ENCODE measurements around the gene CRBN.

CRBN gene

GRCh38 chr3:3201611-3202010 lies 22.1 kb upstream of the CRBN start:
- H3K9me3 ChIP-seq (ENCODE audit: insufficient read depth, low read length), result no peaks in the 10 kb centered on the region
- no peak overlapping the region for H3K4me3 ChIP-seq (ENCODE audit: insufficient read length, low read depth)
- no peak for DNase-seq (ENCODE audit: low read depth, low spot score)
- no peak for TF ChIP-seq ZNF274 (IDR thresholded peaks at IDR 0.05; ENCODE audit: low read depth, low read length)
- TF ChIP-seq SUZ12 (IDR thresholded peaks at IDR 0.05; ENCODE audit: extremely low read depth, insufficient read depth, insufficient read length), result no peak
- TF ChIP-seq YY1 (IDR thresholded peaks at IDR 0.05; ENCODE audit: insufficient read depth, insufficient read length), result no peak
- no peak overlapping the region for H3K9ac ChIP-seq (ENCODE audit: insufficient read length, low read depth)
- no peaks in the 10 kb centered on the region for H3K4me1 ChIP-seq (ENCODE audit: insufficient read depth, insufficient read length)
- no peaks in the 10 kb centered on the region for H3K36me3 ChIP-seq (ENCODE audit: insufficient read depth, insufficient read length, low read length)
- H3K27me3 ChIP-seq (ENCODE audit: insufficient read depth, insufficient read length), result no peaks in the 10 kb centered on the region

GRCh38 chr3:3200632-3201212 lies 21.2 kb upstream of the CRBN start:
- Histone ChIP-seq H3K4me1 (ENCODE audit: insufficient read depth, insufficient read length) (no peaks in the 10 kb centered on the region), H3K9me3 (ENCODE audit: insufficient read depth, low read length) (no peaks in the 10 kb centered on the region), H3K4me3 (ENCODE audit: insufficient read length, low read depth) (no peak overlapping the region), H3K36me3 (ENCODE audit: insufficient read depth, insufficient read length, low read length) (no peaks in the 10 kb centered on the region), H3K27me3 (ENCODE audit: insufficient read depth, insufficient read length) (no peaks in the 10 kb centered on the region), H3K9ac (ENCODE audit: insufficient read length, low read depth) (no peak overlapping the region)
- peak; percentile 65 for DNase-seq (ENCODE audit: low read depth, low spot score)
- TF ChIP-seq YY1 (IDR thresholded peaks at IDR 0.05; ENCODE audit: insufficient read depth, insufficient read length), result no peak
- no peak for TF ChIP-seq SUZ12 (IDR thresholded peaks at IDR 0.05; ENCODE audit: extremely low read depth, insufficient read depth, insufficient read length)
- no peak for TF ChIP-seq ZNF274 (IDR thresholded peaks at IDR 0.05; ENCODE audit: low read depth, low read length)

- Histone ChIP-seq H3K9ac (ENCODE audit: insufficient read length, low read depth) (no peak overlapping the region), H3K4me1 (ENCODE audit: insufficient read depth, insufficient read length) (no peaks in the 10 kb centered on the region), H3K27me3 (ENCODE audit: insufficient read depth, insufficient read length) (no peaks in the 10 kb centered on the region), H3K9me3 (ENCODE audit: insufficient read depth, low read length) (no peaks in the 10 kb centered on the region), H3K4me3 (ENCODE audit: insufficient read length, low read depth) (no peak overlapping the region), H3K36me3 (ENCODE audit: insufficient read depth, insufficient read length, low read length) (no peaks in the 10 kb centered on the region)
- TF ChIP-seq SUZ12 (IDR thresholded peaks at IDR 0.05; ENCODE audit: extremely low read depth, insufficient read depth, insufficient read length), result no peak
- TF ChIP-seq ZNF274 (IDR thresholded peaks at IDR 0.05; ENCODE audit: low read depth, low read length), result no peak
- no peak for TF ChIP-seq YY1 (IDR thresholded peaks at IDR 0.05; ENCODE audit: insufficient read depth, insufficient read length)
- no peak for DNase-seq (ENCODE audit: low read depth, low spot score)
These were observed 19.8 kb upstream of the CRBN start for GRCh38 chr3:3199306-3199705.

GRCh38 chr3:3196148-3196861 lies 16.8 kb upstream of the CRBN start:
- Histone ChIP-seq H3K9ac (ENCODE audit: insufficient read length, low read depth) (no peak overlapping the region), H3K9me3 (ENCODE audit: insufficient read depth, low read length) (no peaks in the 10 kb centered on the region), H3K4me3 (ENCODE audit: insufficient read length, low read depth) (no peak overlapping the region), H3K4me1 (ENCODE audit: insufficient read depth, insufficient read length) (no peaks in the 10 kb centered on the region), H3K36me3 (ENCODE audit: insufficient read depth, insufficient read length, low read length) (no peaks in the 10 kb centered on the region), H3K27me3 (ENCODE audit: insufficient read depth, insufficient read length) (no peaks in the 10 kb centered on the region)
- peak; percentile 15 for DNase-seq (ENCODE audit: low read depth, low spot score)
- TF ChIP-seq SUZ12 (IDR thresholded peaks at IDR 0.05; ENCODE audit: extremely low read depth, insufficient read depth, insufficient read length) (no peak), ZNF274 (IDR thresholded peaks at IDR 0.05; ENCODE audit: low read depth, low read length) (no peak), YY1 (IDR thresholded peaks at IDR 0.05; ENCODE audit: insufficient read depth, insufficient read length) (no peak)

- no peaks in the 10 kb centered on the region for H3K27me3 ChIP-seq (ENCODE audit: insufficient read depth, insufficient read length)
- no peak overlapping the region for H3K9ac ChIP-seq (ENCODE audit: insufficient read length, low read depth)
These were observed 15.4 kb upstream of the CRBN start for GRCh38 chr3:3194861-3195260.

GRCh38 chr3:3192286-3192675 lies 12.8 kb upstream of the CRBN start:
- H3K9ac ChIP-seq (ENCODE audit: insufficient read length, low read depth), result no peak overlapping the region
- H3K4me3 ChIP-seq (ENCODE audit: insufficient read length, low read depth), result no peak overlapping the region

More at GRCh38 chr3:3194861-3195260, 15.4 kb upstream of the CRBN start:
- no peaks in the 10 kb centered on the region for H3K36me3 ChIP-seq (ENCODE audit: insufficient read depth, insufficient read length, low read length)
- H3K4me1 ChIP-seq (ENCODE audit: insufficient read depth, insufficient read length), result no peaks in the 10 kb centered on the region
- H3K4me3 ChIP-seq (ENCODE audit: insufficient read length, low read depth), result no peak overlapping the region
- H3K9me3 ChIP-seq (ENCODE audit: insufficient read depth, low read length), result no peaks in the 10 kb centered on the region
- TF ChIP-seq SUZ12 (IDR thresholded peaks at IDR 0.05; ENCODE audit: extremely low read depth, insufficient read depth, insufficient read length), result no peak
- TF ChIP-seq YY1 (IDR thresholded peaks at IDR 0.05; ENCODE audit: insufficient read depth, insufficient read length), result no peak
- TF ChIP-seq ZNF274 (IDR thresholded peaks at IDR 0.05; ENCODE audit: low read depth, low read length), result no peak
- no peak for DNase-seq (ENCODE audit: low read depth, low spot score)

GRCh38 chr3:3191675-3192285 lies 12.3 kb upstream of the CRBN start:
- Histone ChIP-seq H3K9ac (ENCODE audit: insufficient read length, low read depth) (no peak overlapping the region), H3K4me3 (ENCODE audit: insufficient read length, low read depth) (no peak overlapping the region), H3K4me1 (ENCODE audit: insufficient read depth, insufficient read length) (no peaks in the 10 kb centered on the region), H3K27me3 (ENCODE audit: insufficient read depth, insufficient read length) (no peaks in the 10 kb centered on the region), H3K9me3 (ENCODE audit: insufficient read depth, low read length) (peaks cover 2% of the 10 kb centered on the region; the same call in 1 of the 2 replicates), H3K36me3 (ENCODE audit: insufficient read depth, insufficient read length, low read length) (no peaks in the 10 kb centered on the region)
- TF ChIP-seq SUZ12 (IDR thresholded peaks at IDR 0.05; ENCODE audit: extremely low read depth, insufficient read depth, insufficient read length), result no peak
- DNase-seq (ENCODE audit: low read depth, low spot score), result no peak

More at GRCh38 chr3:3192286-3192675, 12.8 kb upstream of the CRBN start:
- no peaks in the 10 kb centered on the region for H3K4me1 ChIP-seq (ENCODE audit: insufficient read depth, insufficient read length)
- no peaks in the 10 kb centered on the region for H3K27me3 ChIP-seq (ENCODE audit: insufficient read depth, insufficient read length)
- DNase-seq (ENCODE audit: low read depth, low spot score), result no peak
- no peaks in the 10 kb centered on the region for H3K9me3 ChIP-seq (ENCODE audit: insufficient read depth, low read length)
- H3K36me3 ChIP-seq (ENCODE audit: insufficient read depth, insufficient read length, low read length), result no peaks in the 10 kb centered on the region
- TF ChIP-seq YY1 (IDR thresholded peaks at IDR 0.05; ENCODE audit: insufficient read depth, insufficient read length) (no peak), SUZ12 (IDR thresholded peaks at IDR 0.05; ENCODE audit: extremely low read depth, insufficient read depth, insufficient read length) (no peak), ZNF274 (IDR thresholded peaks at IDR 0.05; ENCODE audit: low read depth, low read length) (no peak)

All from NT2/D1 (cell line).